GM06990 (cell line): ENCODE results near the gene P2RY8.

Experiments used
- DNase-seq: peaks from one replicate; pipeline ENCODE4 v3.0.0-alpha.2; 2011; ENCODE audit not compliant: insufficient read length; ENCODE audit errors: extremely low read depth
- H3K27me3 ChIP-seq: replicated peaks from 2 replicates; pipeline ENCODE4 v1.6.0; 2011; ENCODE audit warnings: low read length; ENCODE audit not compliant: control insufficient read depth, insufficient read depth
- H3K36me3 ChIP-seq: 2 replicates; pipeline ENCODE4 v1.5.1; 2011; ENCODE audit warnings: low read length; ENCODE audit not compliant: control insufficient read depth, insufficient read depth
- H3K4me3 ChIP-seq: replicated peaks from 2 replicates; pipeline ENCODE4 v1.5.1; 2011; ENCODE audit warnings: low read depth, mild to moderate bottlenecking, control low read depth, low read length
- TF ChIP-seq, protein P1 (sequence below): IDR thresholded peaks from 2 replicates; pipeline ENCODE4 v1.5.1; 2011; ENCODE audit warnings: low read length, control low read depth, mild to moderate bottlenecking, inconsistent platforms; ENCODE audit not compliant: insufficient read depth, poor library complexity, severe bottlenecking

Gene P2RY8

DNA sequence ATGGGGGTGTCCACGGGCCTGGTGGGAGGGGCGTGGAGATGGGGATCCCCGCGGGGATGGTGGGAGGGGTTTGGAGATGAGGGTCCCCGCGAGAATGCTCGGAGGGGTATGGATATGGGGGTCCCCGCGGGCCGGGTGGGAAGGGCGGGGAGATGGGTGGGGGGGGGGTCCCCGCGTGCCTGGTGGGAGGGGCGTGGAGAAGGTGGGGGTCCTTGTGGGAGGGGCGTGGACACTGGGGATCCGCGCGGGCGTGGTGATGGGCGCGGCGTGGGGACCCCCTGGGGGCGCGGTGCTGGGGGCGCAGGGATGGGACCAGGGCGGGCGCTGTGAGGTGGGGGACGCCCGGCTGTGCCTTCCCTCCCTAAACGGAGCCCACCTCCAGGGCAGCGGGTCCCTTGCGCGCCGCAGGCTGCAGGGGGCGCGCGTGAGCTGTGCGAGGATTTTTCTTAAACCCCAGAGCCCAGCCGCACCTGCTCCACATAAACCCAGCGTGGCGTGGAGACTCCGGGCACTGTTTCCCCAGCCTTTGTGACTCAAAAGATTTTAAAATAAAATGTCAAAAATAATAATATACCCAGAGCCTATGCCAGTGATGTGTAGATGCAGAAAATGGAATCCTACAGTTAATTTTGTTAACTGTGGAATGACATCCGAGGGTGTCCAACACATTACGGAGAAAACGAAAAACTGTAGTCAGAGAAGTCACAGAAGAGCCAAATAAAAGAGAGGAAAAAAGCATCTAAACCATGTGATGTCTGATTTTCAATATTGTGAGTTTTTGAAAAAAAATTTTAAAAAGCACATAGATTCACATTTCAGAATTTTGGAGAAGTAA is 82.8 kb downstream of the P2RY8 start:
- H3K36me3 ChIP-seq, result no peaks in the 10 kb centered on the region; the same call in 1 of the 2 replicates
- H3K4me3 ChIP-seq, result peak overlapping the region; percentile 66
- TF ChIP-seq, protein P1, sequence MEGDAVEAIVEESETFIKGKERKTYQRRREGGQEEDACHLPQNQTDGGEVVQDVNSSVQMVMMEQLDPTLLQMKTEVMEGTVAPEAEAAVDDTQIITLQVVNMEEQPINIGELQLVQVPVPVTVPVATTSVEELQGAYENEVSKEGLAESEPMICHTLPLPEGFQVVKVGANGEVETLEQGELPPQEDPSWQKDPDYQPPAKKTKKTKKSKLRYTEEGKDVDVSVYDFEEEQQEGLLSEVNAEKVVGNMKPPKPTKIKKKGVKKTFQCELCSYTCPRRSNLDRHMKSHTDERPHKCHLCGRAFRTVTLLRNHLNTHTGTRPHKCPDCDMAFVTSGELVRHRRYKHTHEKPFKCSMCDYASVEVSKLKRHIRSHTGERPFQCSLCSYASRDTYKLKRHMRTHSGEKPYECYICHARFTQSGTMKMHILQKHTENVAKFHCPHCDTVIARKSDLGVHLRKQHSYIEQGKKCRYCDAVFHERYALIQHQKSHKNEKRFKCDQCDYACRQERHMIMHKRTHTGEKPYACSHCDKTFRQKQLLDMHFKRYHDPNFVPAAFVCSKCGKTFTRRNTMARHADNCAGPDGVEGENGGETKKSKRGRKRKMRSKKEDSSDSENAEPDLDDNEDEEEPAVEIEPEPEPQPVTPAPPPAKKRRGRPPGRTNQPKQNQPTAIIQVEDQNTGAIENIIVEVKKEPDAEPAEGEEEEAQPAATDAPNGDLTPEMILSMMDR, result peak; percentile 96
- peak; percentile 93 for DNase-seq
- no peaks in the 10 kb centered on the region for H3K27me3 ChIP-seq

DNA sequence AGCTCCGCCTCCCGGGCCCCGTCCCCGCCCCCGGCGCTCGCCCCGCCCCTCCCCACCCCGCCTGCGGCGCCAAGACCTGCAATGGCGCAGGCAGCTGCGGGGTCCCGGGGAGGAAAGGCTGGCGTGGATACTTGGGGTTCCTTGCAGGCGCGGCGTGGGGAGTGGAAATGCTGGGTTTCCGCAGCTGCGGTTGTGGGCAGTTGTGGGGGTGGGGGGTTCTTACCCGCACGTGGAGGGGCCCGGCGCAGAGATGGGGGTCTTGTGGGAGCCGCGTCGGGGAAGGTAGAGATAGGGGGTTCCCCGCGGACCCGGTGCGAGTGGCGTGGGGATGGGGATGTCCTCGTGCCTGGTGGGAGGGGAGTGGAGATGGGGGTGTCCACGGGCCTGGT is 83.6 kb downstream of the P2RY8 start:
- TF ChIP-seq, protein P1, result no peak
- DNase-seq, result no peak
- Histone ChIP-seq H3K36me3 (peaks cover 6% of the 10 kb centered on the region), H3K27me3 (no peaks in the 10 kb centered on the region), H3K4me3 (peak overlapping the region; percentile 75)

DNA sequence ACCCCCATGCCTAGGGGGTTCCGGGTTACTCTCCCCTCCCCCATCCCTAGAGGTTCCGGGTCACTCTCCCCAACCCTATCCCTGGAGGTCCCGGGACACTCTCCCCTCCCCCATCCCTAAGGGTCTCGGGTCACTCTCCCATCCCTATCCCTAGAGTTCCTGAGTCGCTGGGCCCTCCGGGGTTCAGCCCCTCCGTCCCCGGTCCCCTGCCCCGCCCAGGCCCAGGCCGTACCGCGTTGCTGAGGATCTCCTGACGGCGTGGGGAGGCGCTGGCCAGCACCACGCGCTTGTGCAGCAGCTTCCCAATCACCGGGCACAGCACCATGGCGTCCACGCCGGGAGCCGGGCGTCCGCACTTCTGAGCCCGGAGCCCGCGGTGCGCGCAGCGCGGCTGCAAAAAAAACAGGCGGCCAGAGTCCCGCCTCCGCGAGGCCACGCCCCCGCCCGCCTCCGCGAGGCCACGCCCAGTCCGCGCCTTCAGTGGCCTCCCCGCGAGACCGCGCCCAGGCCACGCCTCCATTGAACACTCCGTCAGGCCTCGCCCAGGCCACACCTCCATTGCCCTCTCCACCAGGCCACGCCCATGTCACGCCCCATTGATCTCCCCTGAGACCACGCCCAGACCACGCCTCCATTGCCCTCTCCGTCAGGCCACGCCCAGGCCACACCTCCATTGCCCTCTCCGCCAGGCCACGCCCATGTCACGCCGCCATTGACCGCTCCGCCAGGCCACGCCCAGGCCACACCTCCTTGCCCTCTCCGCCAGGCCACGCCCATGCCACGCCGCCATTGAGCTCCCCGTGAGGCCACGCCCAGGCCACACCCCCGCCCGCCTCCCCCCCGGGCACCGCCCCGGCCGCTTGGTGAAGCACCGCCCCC is 84.2 kb downstream of the P2RY8 start, which contains the start of gene ASMTL:
TSS of gene ASMTL (minus strand) at position 394 of the 879 bp plus-strand sequence. CDS start at position 325, 69 bp downstream.
- H3K4me3 ChIP-seq, result peak within 1 kb of the TSS; percentile 94
- peaks cover 6% of the 10 kb centered on the region for H3K36me3 ChIP-seq
- DNase-seq, result peak; percentile 96
- H3K27me3 ChIP-seq, result no peaks in the 10 kb centered on the region
- TF ChIP-seq, protein P1, result no peak

DNA sequence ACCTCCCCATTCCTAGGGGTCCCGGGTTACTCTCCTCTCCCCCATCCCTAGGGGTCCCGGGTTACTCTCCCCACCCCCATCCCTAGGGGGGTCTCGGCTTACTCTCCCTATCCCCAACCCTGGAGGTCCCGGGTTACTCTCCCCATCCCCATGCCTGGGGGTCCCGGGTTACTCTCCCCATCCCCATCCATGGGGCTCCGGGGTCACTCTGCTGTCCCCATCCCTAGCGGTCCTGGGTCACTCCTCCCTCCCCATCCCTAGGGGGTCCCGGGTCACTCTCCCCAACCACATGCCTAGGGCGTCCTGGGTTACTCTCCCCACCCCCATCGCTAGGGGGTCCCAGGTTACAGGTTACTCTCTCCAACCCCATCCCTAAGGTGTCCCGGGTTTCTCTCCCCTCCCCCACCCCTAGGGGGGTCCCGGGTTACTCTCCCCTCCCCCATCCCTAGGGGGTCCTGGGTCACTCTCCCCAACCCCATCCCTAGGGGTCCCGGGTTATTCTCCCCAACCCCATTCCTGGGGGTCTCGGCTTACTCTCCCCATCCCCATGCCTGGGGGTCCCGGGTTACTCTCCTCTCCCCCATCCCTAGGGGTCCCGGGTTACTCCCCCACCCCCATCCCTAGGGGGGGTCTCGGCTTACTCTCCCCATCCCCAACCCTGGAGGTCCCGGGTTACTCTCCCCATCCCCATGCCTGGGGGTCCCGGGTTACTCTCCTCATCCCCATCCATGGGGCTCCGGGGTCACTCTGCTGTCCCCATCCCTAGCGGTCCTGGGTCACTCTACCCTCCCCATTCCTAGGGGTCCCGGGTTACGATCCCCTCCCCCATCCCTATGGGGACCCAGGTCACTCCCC is 85.1 kb downstream of the P2RY8 start:
- DNase-seq, result no peak
- TF ChIP-seq, protein P1, result no peak
- H3K27me3 ChIP-seq, result no peaks in the 10 kb centered on the region
- peaks cover 6% of the 10 kb centered on the region for H3K36me3 ChIP-seq
- peak overlapping the region; percentile 94 for H3K4me3 ChIP-seq

DNA sequence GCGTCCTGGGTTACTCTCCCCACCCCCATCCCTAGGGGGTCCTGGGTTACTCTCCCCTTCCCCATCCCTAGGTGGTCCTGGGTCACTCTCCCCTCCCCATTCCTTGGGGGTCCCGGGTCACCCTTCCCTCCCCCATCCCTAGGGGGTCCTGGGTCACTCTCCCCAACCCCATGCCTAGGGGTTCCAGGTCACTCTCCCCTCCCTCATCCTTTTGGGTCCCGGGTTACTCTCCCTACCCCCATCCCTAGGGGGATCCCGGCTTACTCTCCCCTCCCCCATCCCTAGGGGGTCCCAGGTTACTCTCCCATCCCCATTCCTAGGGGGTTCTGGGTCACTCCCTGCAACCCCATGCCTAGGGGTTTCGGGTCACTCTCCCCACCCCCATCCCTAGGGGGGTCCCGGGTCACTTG is 85.7 kb downstream of the P2RY8 start:
- Histone ChIP-seq H3K27me3 (no peaks in the 10 kb centered on the region), H3K4me3 (peak overlapping the region; percentile 94), H3K36me3 (peaks cover 6% of the 10 kb centered on the region)
- DNase-seq, result no peak
- TF ChIP-seq, protein P1, result no peak
